HAP-1 (cell line): ENCODE data around the gene TSHR.

Source experiments
- DNase-seq, 2 experiments: peaks; one replicate each; pipeline ENCODE4 v3.0.0-alpha.2; 2016 to 2020; ENCODE audit warnings: low spot score in 2 of 2
- H3K27me3 ChIP-seq: fragments of 250-450 bp; sonication (Bioruptor Pico); 2 replicates; pipeline ENCODE4 v1.5.1; 2020; ENCODE audit warnings: low read depth, mild to moderate bottlenecking, moderate library complexity
- H3K36me3 ChIP-seq: fragments of 250-450 bp; sonication (Bioruptor Pico); replicated peaks from 2 replicates; pipeline ENCODE4 v1.5.1; 2020; ENCODE audit warnings: mild to moderate bottlenecking
- H3K4me1 ChIP-seq: fragments of 250-450 bp; sonication (Bioruptor Pico); 2 replicates; pipeline ENCODE4 v1.5.1; 2020; ENCODE audit warnings: mild to moderate bottlenecking
- H3K4me3 ChIP-seq: fragments of 250-450 bp; sonication (Bioruptor Pico); 2 replicates; pipeline ENCODE4 v1.5.1; 2020; ENCODE audit warnings: mild to moderate bottlenecking, moderate library complexity
- H3K9me3 ChIP-seq: fragments of 250-450 bp; sonication (Bioruptor Pico); 2 replicates; pipeline ENCODE4 v1.5.1; 2020; ENCODE audit warnings: mild to moderate bottlenecking, moderate library complexity
- in situ Hi-C: fragments of 300-500 bp; cut with MboI; formaldehyde crosslinking; loops from 3 replicates; pipeline ENCODE4 v1.14.3; 2020; ENCODE audit warnings: low sequenced_read_pairs, inconsistent platforms, mixed read lengths

The TSHR gene

GRCh38 chr14:81178063-81178462, 222.6 kb downstream of the TSHR start:
- in situ Hi-C loops, result no loop called here
- DNase-seq, result no peak

GRCh38 chr14:81179631-81180030, 224.2 kb downstream of the TSHR start:
- H3K4me3 ChIP-seq, result no peak overlapping the region
- H3K27me3 ChIP-seq, result no peaks in the 10 kb centered on the region
- H3K4me1 ChIP-seq, result peaks cover 26% of the 10 kb centered on the region
- H3K36me3 ChIP-seq, result peaks cover 26% of the 10 kb centered on the region; the same call in 1 of the 2 replicates
- in situ Hi-C loops, result no loop called here
- no peaks in the 10 kb centered on the region for H3K9me3 ChIP-seq
- DNase-seq, result no peak

More at GRCh38 chr14:81178063-81178462, 222.6 kb downstream of the TSHR start:
- Histone ChIP-seq H3K36me3 (peaks cover 13% of the 10 kb centered on the region; the same call in 1 of the 2 replicates), H3K9me3 (no peaks in the 10 kb centered on the region), H3K4me1 (peaks cover 26% of the 10 kb centered on the region), H3K4me3 (no peak overlapping the region), H3K27me3 (no peaks in the 10 kb centered on the region)

GRCh38 chr14:81187832-81188522, 232.6 kb downstream of the TSHR start:
- Histone ChIP-seq H3K4me1 (no peaks in the 10 kb centered on the region), H3K4me3 (no peak overlapping the region), H3K27me3 (no peaks in the 10 kb centered on the region), H3K9me3 (no peaks in the 10 kb centered on the region), H3K36me3 (peaks cover 41% of the 10 kb centered on the region)
- DNase-seq, result no peak
- in situ Hi-C loops, result no loop called here

GRCh38 chr14:81192594-81192993, 237.2 kb downstream of the TSHR start:
- Histone ChIP-seq H3K36me3 (peaks cover 48% of the 10 kb centered on the region), H3K27me3 (no peaks in the 10 kb centered on the region), H3K9me3 (no peaks in the 10 kb centered on the region), H3K4me1 (no peaks in the 10 kb centered on the region), H3K4me3 (no peak overlapping the region)
- DNase-seq, result no peak
- in situ Hi-C loops, result no loop called here

- Histone ChIP-seq H3K27me3 (no peaks in the 10 kb centered on the region), H3K4me3 (no peak overlapping the region), H3K4me1 (no peaks in the 10 kb centered on the region), H3K36me3 (peaks cover 48% of the 10 kb centered on the region), H3K9me3 (no peaks in the 10 kb centered on the region)
- in situ Hi-C loops, result no loop called here
- DNase-seq, result no peak
Observed at GRCh38 chr14:81193924-81194633, 238.7 kb downstream of the TSHR start.
